H9 (cell line): ENCODE data around the gene ANKRD13C. TPM values are rescaled to one million over a fixed set of nuclear protein-coding genes. Genes with fewer than 3 reads are reported as not detected.

Experiments used
- DNase-seq: peaks from one replicate; pipeline ENCODE4 v3.0.0-alpha.2; 2017
- H2AFZ ChIP-seq: one replicate; pipeline ENCODE4 v1.6.1; 2013; ENCODE audit warnings: mild to moderate bottlenecking, low read length, control low read depth, moderate library complexity
- H2AK5ac ChIP-seq: 2 replicates; pipeline ENCODE4 v1.6.1; 2013; ENCODE audit warnings: low read length, control low read depth, mixed read lengths; ENCODE audit not compliant: insufficient read length
- H2BK120ac ChIP-seq: one replicate; pipeline ENCODE4 v1.6.1; 2013; ENCODE audit warnings: low read depth, mild to moderate bottlenecking, low read length, control low read depth, inconsistent platforms; ENCODE audit not compliant: poor library complexity, severe bottlenecking
- H2BK12ac ChIP-seq: 2 replicates; pipeline ENCODE4 v1.6.1; 2013; ENCODE audit warnings: low read length, control low read depth, mixed read lengths, low read depth; ENCODE audit not compliant: insufficient read length
- H2BK15ac ChIP-seq: 2 replicates; pipeline ENCODE4 v1.6.1; 2013; ENCODE audit warnings: low read depth, low read length, control low read depth
- H2BK20ac ChIP-seq: one replicate; pipeline ENCODE4 v1.6.1; 2013; ENCODE audit warnings: low read depth, mild to moderate bottlenecking, low read length, control low read depth, inconsistent platforms; ENCODE audit not compliant: poor library complexity, severe bottlenecking
- H2BK5ac ChIP-seq: 2 replicates; pipeline ENCODE4 v1.6.1; 2013; ENCODE audit warnings: low read length, control low read depth, mixed read lengths; ENCODE audit not compliant: insufficient read length
- H3K14ac ChIP-seq: 2 replicates; pipeline ENCODE4 v1.6.1; 2013; ENCODE audit warnings: low read length, control low read depth; ENCODE audit not compliant: insufficient read depth
- H3K18ac ChIP-seq: 2 replicates; pipeline ENCODE4 v1.6.1; 2013; ENCODE audit warnings: low read depth, mild to moderate bottlenecking, mixed read lengths, low read length, control low read depth; ENCODE audit not compliant: insufficient read length
- H3K23ac ChIP-seq: 2 replicates; pipeline ENCODE4 v1.6.1; 2013; ENCODE audit warnings: low read length, control low read depth, mixed read lengths, low read depth; ENCODE audit not compliant: insufficient read length
- H3K23me2 ChIP-seq: 2 replicates; pipeline ENCODE4 v1.6.1; 2013; ENCODE audit warnings: low read depth, mild to moderate bottlenecking, mixed read lengths, low read length, control low read depth; ENCODE audit not compliant: insufficient read length, poor library complexity, severe bottlenecking
- H3K27ac ChIP-seq: 2 replicates; pipeline ENCODE4 v1.5.1; 2013; ENCODE audit warnings: low read length, control low read depth, mixed read lengths, low read depth; ENCODE audit not compliant: insufficient read length
- H3K27me3 ChIP-seq: 2 replicates; pipeline ENCODE4 v1.6.1; 2013; ENCODE audit warnings: low read length, control low read depth, inconsistent platforms; ENCODE audit not compliant: insufficient read depth
- H3K4ac ChIP-seq: 2 replicates; pipeline ENCODE4 v1.6.1; 2013; ENCODE audit warnings: low read depth, mild to moderate bottlenecking, control low read depth, inconsistent platforms, low read length, moderate library complexity
- H3K4me1 ChIP-seq: 2 replicates; pipeline ENCODE4 v1.6.1; 2013; ENCODE audit warnings: low read length, control low read depth, inconsistent platforms; ENCODE audit not compliant: insufficient read depth
- H3K4me2 ChIP-seq: 2 replicates; pipeline ENCODE4 v1.6.1; 2013; ENCODE audit warnings: low read length, control low read depth, mixed read lengths; ENCODE audit not compliant: insufficient read length, insufficient read depth
- H3K56ac ChIP-seq: 2 replicates; pipeline ENCODE4 v1.6.1; 2013; ENCODE audit warnings: low read depth, mild to moderate bottlenecking, mixed read lengths, low read length, control low read depth; ENCODE audit not compliant: insufficient read length
- H3K79me1 ChIP-seq: 2 replicates; pipeline ENCODE4 v1.6.1; 2013; ENCODE audit warnings: low read depth, mild to moderate bottlenecking, moderate library complexity, low read length, control low read depth, inconsistent platforms; ENCODE audit not compliant: insufficient read depth, poor library complexity, severe bottlenecking
- H3K79me2 ChIP-seq: 2 replicates; pipeline ENCODE4 v1.6.1; 2013; ENCODE audit warnings: low read length, control low read depth, inconsistent platforms; ENCODE audit not compliant: insufficient read depth
- H3K9ac ChIP-seq: 2 replicates; pipeline ENCODE4 v1.6.1; 2013; ENCODE audit warnings: low read length, control low read depth, mixed read lengths; ENCODE audit not compliant: insufficient read length; ENCODE audit errors: extremely low read depth
- H3K9me3 ChIP-seq: one replicate; pipeline ENCODE4 v1.6.1; 2013; ENCODE audit warnings: low read depth, low read length, inconsistent platforms; ENCODE audit not compliant: control insufficient read depth
- H3T11ph ChIP-seq: one replicate; pipeline ENCODE4 v1.6.1; 2013; ENCODE audit warnings: mild to moderate bottlenecking, low read length, control low read depth, inconsistent platforms
- H4K20me1 ChIP-seq: one replicate; pipeline ENCODE4 v1.6.1; 2013; ENCODE audit not compliant: control insufficient read depth, insufficient read length, insufficient read depth
- H4K5ac ChIP-seq: 2 replicates; pipeline ENCODE4 v1.6.1; 2013; ENCODE audit warnings: low read depth, mild to moderate bottlenecking, mixed read lengths, low read length, control low read depth; ENCODE audit not compliant: insufficient read length
- H4K8ac ChIP-seq: replicated peaks from 2 replicates; pipeline ENCODE4 v1.6.1; 2013; ENCODE audit warnings: low read length, control low read depth, mixed read lengths, low read depth; ENCODE audit not compliant: insufficient read length
- H4K91ac ChIP-seq: 2 replicates; pipeline ENCODE4 v1.6.1; 2013; ENCODE audit warnings: low read depth, mild to moderate bottlenecking, moderate library complexity, mixed read lengths, low read length, control low read depth; ENCODE audit not compliant: insufficient read length
- H3K27ac Mint-ChIP-seq, 3 experiments: 2 replicates in 2 of 3; 3 replicates in 1 of 3; pipeline ENCODE4 v1.8.0; 2020 to 2021; ENCODE audit warnings: mixed read lengths in 3 of 3, mild to moderate bottlenecking in 1 of 3, moderate library complexity in 1 of 3
- H3K27me3 Mint-ChIP-seq: 2 replicates; pipeline ENCODE4 v1.8.0; 2021; ENCODE audit warnings: low read depth, mild to moderate bottlenecking, moderate library complexity, mixed read lengths
- H3K36me3 Mint-ChIP-seq, 3 experiments: 2 replicates in 2 of 3; 3 replicates in 1 of 3; pipeline ENCODE4 v1.8.0; 2020 to 2021; ENCODE audit warnings: low read depth in 3 of 3, mixed read lengths in 3 of 3; ENCODE audit not compliant: insufficient read depth in 1 of 3
- H3K4me1 Mint-ChIP-seq, 2 experiments: 2 replicates each; pipeline ENCODE4 v1.8.0; 2020; ENCODE audit warnings: mixed read lengths in 2 of 2
- H3K4me3 Mint-ChIP-seq, 2 experiments: 2 replicates in 1 of 2; 3 replicates in 1 of 2; pipeline ENCODE4 v1.8.0; 2020 to 2021; ENCODE audit warnings: mild to moderate bottlenecking in 2 of 2, mixed read lengths in 2 of 2, moderate library complexity in 1 of 2
- H3K9me3 Mint-ChIP-seq, 2 experiments: 2 replicates in 1 of 2; 3 replicates in 1 of 2; pipeline ENCODE4 v1.8.0; 2020; ENCODE audit warnings: mild to moderate bottlenecking in 2 of 2, mixed read lengths in 2 of 2, moderate library complexity in 1 of 2
- WGBS: extraction: QIAGEN DNeasy Blood & Tissue Kit; methylation state at CpG from one replicate; pipeline ENCODE4 v1.1.7; 2013; ENCODE audit warnings: missing lambda C conversion rate, low lambda C conversion rate, mixed read lengths; ENCODE audit not compliant: insufficient read length; ENCODE audit errors: extremely low coverage; 5-methylcytosine and 5-hydroxymethylcytosine counted together
- total RNA-seq: library from RNA; stranded (reverse); gene quantifications from 2 replicates; pipeline ENCODE4 v1.2.1, GENCODE V29; 2021
- TF ChIP-seq, protein P1 (sequence below): fragments of 200-600 bp; sonication (generic); conservative IDR thresholded peaks from 3 replicates; pipeline ENCODE4 v1.8.0; 2021; ENCODE audit warnings: antibody characterized with exemption, mild to moderate bottlenecking

ANKRD13C gene
- total RNA-seq, 1 experiment from 2014 or later = 19.7 TPM

DNA sequence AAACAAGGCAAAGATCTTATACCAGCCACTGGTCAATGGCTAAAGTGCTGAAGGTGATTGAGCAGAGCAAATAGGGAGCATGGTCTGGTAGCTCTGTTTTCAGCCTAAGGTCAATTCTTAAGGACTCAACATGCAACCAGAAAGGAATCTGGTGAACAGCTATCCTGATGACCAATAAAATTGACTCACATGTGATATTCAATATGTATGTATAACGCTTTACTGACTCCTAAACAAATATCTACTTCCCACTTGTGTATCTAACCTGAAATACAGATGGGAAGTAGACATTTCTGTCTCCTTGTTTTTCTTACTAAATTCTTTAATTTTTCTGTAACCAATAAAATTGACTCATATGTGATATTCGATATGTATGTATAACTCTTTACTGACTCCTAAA lies 31.6 kb upstream of the ANKRD13C start:
- no peak overlapping the region for H3K4ac ChIP-seq
- H3K23ac ChIP-seq = no peak overlapping the region
- no peak overlapping the region for H3K4me2 ChIP-seq
- H3K9me3 ChIP-seq = no peaks in the 10 kb centered on the region
- H3K9ac ChIP-seq = no peak overlapping the region
- Mint-ChIP-seq H3K4me1 (no peaks in the 10 kb centered on the region), H3K36me3 (no peaks in the 10 kb centered on the region), H3K9me3 (no peaks in the 10 kb centered on the region), H3K27me3 (no peaks in the 10 kb centered on the region), H3K4me3 (no peak overlapping the region), H3K27ac (no peak overlapping the region)
- H2BK120ac ChIP-seq = no peak overlapping the region
- H3K79me1 ChIP-seq = no peaks in the 10 kb centered on the region
- no peak overlapping the region for H4K91ac ChIP-seq
- no peak overlapping the region for H2BK5ac ChIP-seq
- no CpG with 5 or more reads among the region's 2 CpGs for WGBS
- no peak overlapping the region for H3K14ac ChIP-seq
- no peaks in the 10 kb centered on the region for H4K20me1 ChIP-seq
- no peak overlapping the region for H2BK12ac ChIP-seq
- no peak overlapping the region for H3T11ph ChIP-seq
- TF ChIP-seq, protein P1, sequence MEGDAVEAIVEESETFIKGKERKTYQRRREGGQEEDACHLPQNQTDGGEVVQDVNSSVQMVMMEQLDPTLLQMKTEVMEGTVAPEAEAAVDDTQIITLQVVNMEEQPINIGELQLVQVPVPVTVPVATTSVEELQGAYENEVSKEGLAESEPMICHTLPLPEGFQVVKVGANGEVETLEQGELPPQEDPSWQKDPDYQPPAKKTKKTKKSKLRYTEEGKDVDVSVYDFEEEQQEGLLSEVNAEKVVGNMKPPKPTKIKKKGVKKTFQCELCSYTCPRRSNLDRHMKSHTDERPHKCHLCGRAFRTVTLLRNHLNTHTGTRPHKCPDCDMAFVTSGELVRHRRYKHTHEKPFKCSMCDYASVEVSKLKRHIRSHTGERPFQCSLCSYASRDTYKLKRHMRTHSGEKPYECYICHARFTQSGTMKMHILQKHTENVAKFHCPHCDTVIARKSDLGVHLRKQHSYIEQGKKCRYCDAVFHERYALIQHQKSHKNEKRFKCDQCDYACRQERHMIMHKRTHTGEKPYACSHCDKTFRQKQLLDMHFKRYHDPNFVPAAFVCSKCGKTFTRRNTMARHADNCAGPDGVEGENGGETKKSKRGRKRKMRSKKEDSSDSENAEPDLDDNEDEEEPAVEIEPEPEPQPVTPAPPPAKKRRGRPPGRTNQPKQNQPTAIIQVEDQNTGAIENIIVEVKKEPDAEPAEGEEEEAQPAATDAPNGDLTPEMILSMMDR = no peak
- no peaks in the 10 kb centered on the region for H3K4me1 ChIP-seq
- no peak overlapping the region for H3K56ac ChIP-seq
- H4K8ac ChIP-seq = no peak overlapping the region
- no peaks in the 10 kb centered on the region for H3K79me2 ChIP-seq
- H3K27ac ChIP-seq = no peak overlapping the region
- DNase-seq = no peak
- H2AK5ac ChIP-seq = no peak overlapping the region
- no peaks in the 10 kb centered on the region for H3K27me3 ChIP-seq
- H2BK15ac ChIP-seq = no peak overlapping the region
- no peaks in the 10 kb centered on the region for H3K23me2 ChIP-seq
- H2AFZ ChIP-seq = no peak overlapping the region
- H3K18ac ChIP-seq = no peak overlapping the region
- no peak overlapping the region for H4K5ac ChIP-seq
- no peak overlapping the region for H2BK20ac ChIP-seq
